H1 (cell line): ENCODE results near the gene SEPTIN2. TPM values are rescaled to one million over a fixed set of nuclear protein-coding genes. Genes with fewer than 3 reads are reported as not detected.

Source experiments
- CTCF ChIA-PET: fragments of 300-600 bp; sonication (Branson Sonifier 250); formaldehyde crosslinking; loops from one replicate; lab custom pipeline; 2021; ENCODE audit not compliant: partially characterized antibody; lab: Charles Lee
- POLR2A ChIA-PET: fragments of 300-600 bp; sonication (Branson Sonifier 250); formaldehyde crosslinking; loops from one replicate; lab custom pipeline; 2021; ENCODE audit warnings: inconsistent platforms; ENCODE audit not compliant: partially characterized antibody; lab: Charles Lee
- DNase-seq, 2 experiments: peaks; one replicate each; pipeline versions ENCODE4 v3.0.0 to v3.0.0-alpha.2; 2010 to 2022; ENCODE audit warnings: low spot score in 2 of 2, low read depth in 1 of 2, mixed read lengths in 1 of 2
- FAIRE-seq: peaks from 2 replicates; lab custom pipeline; 2011; peaks lifted over from hg19 to GRCh38; lab: Jason Lieb, UNC
- H2AFZ ChIP-seq: 2 replicates; pipeline ENCODE4 v1.8.1; 2012; ENCODE audit warnings: low read length, inconsistent platforms
- H2AK5ac ChIP-seq: 2 replicates; pipeline ENCODE4 v1.6.1; 2013; ENCODE audit warnings: low read depth, low read length
- H2BK120ac ChIP-seq: replicated peaks from 2 replicates; pipeline ENCODE3; 2013; ENCODE audit warnings: low read depth, low read length, inconsistent platforms
- H2BK12ac ChIP-seq: 2 replicates; pipeline ENCODE4 v1.6.1; 2013; ENCODE audit warnings: low read depth, low read length
- H2BK15ac ChIP-seq: 2 replicates; pipeline ENCODE4 v1.6.1; 2013; ENCODE audit warnings: low read length
- H2BK20ac ChIP-seq: 2 replicates; pipeline ENCODE4 v1.6.1; 2013; ENCODE audit warnings: low read length
- H2BK5ac ChIP-seq: 2 replicates; pipeline ENCODE4 v1.6.1; 2013; ENCODE audit warnings: low read depth, low read length
- H3K14ac ChIP-seq: 2 replicates; pipeline ENCODE4 v1.6.1; 2013; ENCODE audit warnings: inconsistent platforms; ENCODE audit not compliant: insufficient read length
- H3K18ac ChIP-seq: 2 replicates; pipeline ENCODE4 v1.6.1; 2013; ENCODE audit warnings: low read length; ENCODE audit errors: extremely low read depth
- H3K23ac ChIP-seq: 2 replicates; pipeline ENCODE4 v1.6.1; 2013; ENCODE audit warnings: inconsistent platforms; ENCODE audit not compliant: insufficient read length
- H3K23me2 ChIP-seq: 2 replicates; pipeline ENCODE4 v1.6.1; 2013; ENCODE audit warnings: low read depth, low read length
- H3K27ac ChIP-seq: 2 replicates; pipeline ENCODE4 v1.6.1; 2011; ENCODE audit warnings: low read depth, low read length, inconsistent platforms
- H3K27me3 ChIP-seq, 4 experiments: replicated peaks in 1 of 4; 1 replicate in 1 of 4; 2 replicates in 3 of 4; pipeline versions ENCODE4 v1.6.1 to v1.8.1; 2011 to 2013; ENCODE audit warnings: low read length in 3 of 4, mild to moderate bottlenecking in 3 of 4, inconsistent platforms in 2 of 4, mixed read lengths in 2 of 4, moderate library complexity in 1 of 4; ENCODE audit not compliant: control insufficient read depth in 3 of 4, insufficient read depth in 3 of 4; ENCODE audit errors: extremely low read depth in 1 of 4
- H3K36me3 ChIP-seq, 4 experiments: 2 replicates each; pipeline versions ENCODE4 v1.6.1 to v1.8.1; 2011 to 2013; ENCODE audit warnings: mild to moderate bottlenecking in 4 of 4, low read length in 3 of 4, moderate library complexity in 2 of 4, control low read depth in 1 of 4, inconsistent platforms in 1 of 4; ENCODE audit not compliant: insufficient read depth in 4 of 4, control insufficient read depth in 2 of 4
- H3K4ac ChIP-seq: replicated peaks from 2 replicates; pipeline ENCODE3; 2013; ENCODE audit warnings: low read length, low read depth, mixed read lengths, inconsistent platforms; ENCODE audit not compliant: insufficient read length
- H3K4me1 ChIP-seq, 4 experiments: replicated peaks in 1 of 4; 1 replicate in 1 of 4; 2 replicates in 3 of 4; pipeline versions ENCODE4 v1.6.1 to v1.8.1; 2011 to 2013; ENCODE audit warnings: low read length in 3 of 4, inconsistent platforms in 2 of 4, mixed read lengths in 1 of 4; ENCODE audit not compliant: insufficient read depth in 4 of 4, control insufficient read depth in 3 of 4
- H3K4me2 ChIP-seq, 2 experiments: 2 replicates each; pipeline versions ENCODE4 v1.6.1 to v1.8.1; 2011 to 2013; ENCODE audit warnings: low read depth in 2 of 2, low read length in 2 of 2, control low read depth in 1 of 2, inconsistent platforms in 1 of 2, mild to moderate bottlenecking in 1 of 2; ENCODE audit not compliant: insufficient read depth in 1 of 2
- H3K4me3 ChIP-seq, 4 experiments: fragments of 200-600, 300-600 bp in 1 of 4; sonication (generic), shearing (Covaris generic), sonication (Bioruptor Twin) in 1 of 4; 2 replicates each; pipeline versions ENCODE4 v1.5.1 to v1.8.1; 2011 to 2016; ENCODE audit warnings: low read length in 4 of 4, low read depth in 3 of 4, control low read depth in 2 of 4, inconsistent platforms in 2 of 4, mild to moderate bottlenecking in 2 of 4, mixed read lengths in 1 of 4, moderate library complexity in 1 of 4; ENCODE audit not compliant: insufficient read depth in 2 of 4; ENCODE audit errors: extremely low read depth in 1 of 4
- H3K56ac ChIP-seq: replicated peaks from 2 replicates; pipeline ENCODE3; 2013; ENCODE audit warnings: low read depth, mild to moderate bottlenecking, mixed read lengths, low read length, inconsistent platforms; ENCODE audit not compliant: insufficient read length
- H3K79me1 ChIP-seq: 2 replicates; pipeline ENCODE4 v1.6.1; 2013; ENCODE audit warnings: low read depth, low read length, control low read depth
- H3K79me2 ChIP-seq, 2 experiments: 2 replicates each; pipeline versions ENCODE4 v1.6.1 to v1.8.1; 2012 to 2013; ENCODE audit warnings: low read length in 2 of 2, mild to moderate bottlenecking in 2 of 2, inconsistent platforms in 1 of 2; ENCODE audit not compliant: insufficient read depth in 2 of 2, control insufficient read depth in 1 of 2
- H3K9ac ChIP-seq, 4 experiments: replicated peaks in 1 of 4; 1 replicate in 1 of 4; 2 replicates in 3 of 4; pipeline versions ENCODE4 v1.6.1 to v1.8.1; 2011 to 2013; ENCODE audit warnings: low read depth in 3 of 4, low read length in 3 of 4, control low read depth in 2 of 4, mild to moderate bottlenecking in 2 of 4, moderate library complexity in 2 of 4, inconsistent platforms in 1 of 4; ENCODE audit errors: extremely low read depth in 1 of 4
- H3K9me3 ChIP-seq, 2 experiments: 2 replicates each; pipeline versions ENCODE4 v1.6.1 to v1.8.1; 2012 to 2013; ENCODE audit warnings: mild to moderate bottlenecking in 2 of 2, moderate library complexity in 2 of 2, control low read depth in 1 of 2, inconsistent platforms in 1 of 2, low read depth in 1 of 2, low read length in 1 of 2, mixed read lengths in 1 of 2; ENCODE audit not compliant: insufficient read depth in 2 of 2
- H4K20me1 ChIP-seq, 2 experiments: replicated peaks in 1 of 2; 2 replicates each; pipeline versions ENCODE3 to v1.8.1; 2011 to 2013; ENCODE audit warnings: inconsistent platforms in 2 of 2, low read length in 2 of 2, mild to moderate bottlenecking in 1 of 2; ENCODE audit not compliant: insufficient read depth in 2 of 2, control insufficient read depth in 1 of 2
- H4K5ac ChIP-seq: 2 replicates; pipeline ENCODE4 v1.6.1; 2013; ENCODE audit warnings: low read length, low read depth, mixed read lengths, inconsistent platforms; ENCODE audit not compliant: insufficient read length
- H4K8ac ChIP-seq: 2 replicates; pipeline ENCODE4 v1.8.0; 2013; ENCODE audit warnings: mild to moderate bottlenecking, moderate library complexity, low read length, inconsistent platforms; ENCODE audit not compliant: insufficient read depth; ENCODE audit errors: extremely low read depth
- H4K91ac ChIP-seq: replicated peaks from 2 replicates; pipeline ENCODE3; 2013; ENCODE audit warnings: low read length, mixed read lengths, inconsistent platforms; ENCODE audit not compliant: insufficient read length
- GTF2F1 ChIP-seq: IDR thresholded peaks from 2 replicates; pipeline ENCODE4 v1.6.1; 2012; ENCODE audit warnings: low read depth, low read length, improper control_type of control experiment, borderline replicate concordance
- MAFK ChIP-seq: IDR thresholded peaks from 2 replicates; pipeline ENCODE4 v1.6.1; 2012; ENCODE audit warnings: low read depth, mild to moderate bottlenecking, improper control_type of control experiment, low read length
- RNF2 ChIP-seq: fragments of 200-900, 300-1000 bp; sonication (generic); IDR thresholded peaks from 2 replicates; pipeline ENCODE4 v1.7.1; 2016; ENCODE audit warnings: borderline replicate concordance, low read depth, mild to moderate bottlenecking, antibody characterized with exemption, low read length; ENCODE audit not compliant: poor library complexity, severe bottlenecking; ENCODE audit errors: missing control alignments
- TAF7 ChIP-seq: optimal IDR thresholded peaks from 2 replicates; pipeline ENCODE3; 2011; ENCODE audit warnings: low read depth, mild to moderate bottlenecking, inconsistent platforms, low read length, moderate library complexity, borderline replicate concordance
- TCF12 ChIP-seq: IDR thresholded peaks from 2 replicates; pipeline ENCODE4 v1.6.1; 2011; ENCODE audit warnings: low read depth, mild to moderate bottlenecking, low read length
- WGBS, 2 experiments: shearing (Covaris generic) in 1 of 2; methylation state at CpG; one replicate each; pipeline versions ENCODE4 v1.1.6 to v1.1.7; 2013 to 2015; ENCODE audit warnings: low lambda C conversion rate in 2 of 2, mixed read lengths in 2 of 2, inconsistent platforms in 1 of 2, low coverage in 1 of 2, missing lambda C conversion rate in 1 of 2; ENCODE audit not compliant: insufficient replicate concordance in 2 of 2, insufficient coverage in 1 of 2, insufficient read length in 1 of 2; ENCODE audit errors: extremely low coverage in 1 of 2, missing lambda C conversion rate in 1 of 2; 5-methylcytosine and 5-hydroxymethylcytosine counted together
- polyA plus RNA-seq, 7 experiments: library from polyadenylated mRNA; depleted of rRNA in 3 of 7; stranded (reverse) in 5 of 7; unstranded in 2 of 7; fragments of >200 nt in 5 of 7; fragments of 200-250 nt in 2 of 7; gene quantifications; 1 replicate in 5 of 7; 2 replicates in 1 of 7; 4 replicates in 1 of 7; pipeline versions ENCODE4 v1.2.1 to v1.2.3, GENCODE V29; 2011 to 2013; ENCODE audit warnings: missing spikeins in 2 of 7, mixed read lengths in 2 of 7
- total RNA-seq: library from RNA; stranded (reverse); fragmentation: NEBNext Ultra II Directional; extraction: Animal tissue kit (Norgen Biotek cat#: 25700); gene quantifications from 2 replicates; pipeline ENCODE4 v1.2.1, GENCODE V29; 2021
- TF ChIP-seq, protein P1 (sequence below): IDR thresholded peaks from 2 replicates; pipeline ENCODE4 v1.6.1; 2012; ENCODE audit warnings: inconsistent platforms

The SEPTIN2 gene
- total and polyA plus RNA-seq, 2 of the 8 experiments (the other 6 are each of a cell fraction or from before 2014, with no cell fraction given): 392 to 650 TPM

DNA sequence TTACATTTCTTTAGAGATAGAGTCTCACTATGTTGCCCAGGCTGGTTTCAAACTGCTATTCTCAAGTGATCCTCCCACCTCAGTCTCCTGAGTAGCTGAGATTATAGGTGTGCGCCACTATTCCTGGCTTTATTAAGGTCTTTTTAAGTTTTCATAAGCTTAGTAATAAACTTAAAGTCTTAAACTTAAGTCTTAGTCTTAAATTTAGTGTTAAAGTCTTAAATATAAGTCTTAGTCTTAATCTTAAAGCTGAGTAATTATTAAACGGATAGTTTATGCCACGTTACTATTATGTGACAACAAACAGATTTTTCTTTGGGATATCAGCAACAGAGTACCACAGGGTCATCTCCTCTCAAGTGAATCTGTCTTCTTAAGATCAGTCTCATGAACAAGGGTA lies 52.9 kb downstream of the SEPTIN2 start:
- no peak overlapping the region for H3K14ac ChIP-seq
- H3K4me2 ChIP-seq: no peak overlapping the region
- H3K23me2 ChIP-seq: no peaks in the 10 kb centered on the region
- H4K91ac ChIP-seq: no peak overlapping the region
- H3K18ac ChIP-seq: no peak overlapping the region
- TF ChIP-seq GTF2F1 (no peak), MAFK (no peak), TCF12 (no peak), RNF2 (no peak), TAF7 (no peak)
- TF ChIP-seq, protein P1, sequence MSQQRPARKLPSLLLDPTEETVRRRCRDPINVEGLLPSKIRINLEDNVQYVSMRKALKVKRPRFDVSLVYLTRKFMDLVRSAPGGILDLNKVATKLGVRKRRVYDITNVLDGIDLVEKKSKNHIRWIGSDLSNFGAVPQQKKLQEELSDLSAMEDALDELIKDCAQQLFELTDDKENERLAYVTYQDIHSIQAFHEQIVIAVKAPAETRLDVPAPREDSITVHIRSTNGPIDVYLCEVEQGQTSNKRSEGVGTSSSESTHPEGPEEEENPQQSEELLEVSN: no peak
- H3K27ac ChIP-seq: no peak overlapping the region
- no peak overlapping the region for H2BK15ac ChIP-seq
- no peak for FAIRE-seq
- H2AFZ ChIP-seq: no peak overlapping the region
- peaks cover 18% of the 10 kb centered on the region for H3K79me1 ChIP-seq
- H4K20me1 ChIP-seq: peaks cover 9 to 12% of the 10 kb centered on the region in 2 experiments
- H2BK120ac ChIP-seq: no peak overlapping the region
- no peak overlapping the region for H3K4me3 ChIP-seq
- DNase-seq: no peak
- H3K23ac ChIP-seq: no peak overlapping the region
- WGBS, 2 experiments: 95% methylated on average over 3 of the region's 3 CpGs; no CpG with 5 or more reads in 1 of the 2 experiments
- H2BK12ac ChIP-seq: no peak overlapping the region
- H3K4me1 ChIP-seq: peaks cover 2 to 10% (median 8%) of the 10 kb centered on the region in 4 experiments
- H3K36me3 ChIP-seq: no peaks in the 10 kb centered on the region; a peak in 1 of 8 replicates
- no peak overlapping the region for H2BK5ac ChIP-seq
- no peaks in the 10 kb centered on the region for H3K9me3 ChIP-seq
- no peak overlapping the region for H2BK20ac ChIP-seq
- H3K56ac ChIP-seq: no peak overlapping the region
- H3K27me3 ChIP-seq: no peaks in the 10 kb centered on the region
- H3K9ac ChIP-seq: no peak overlapping the region
- H2AK5ac ChIP-seq: no peak overlapping the region
- H4K8ac ChIP-seq: no peak overlapping the region
- peaks cover 0 to 49% of the 10 kb centered on the region in 2 experiments; a peak in 2 of 4 replicates for H3K79me2 ChIP-seq
- ChIA-PET CTCF (interaction anchor here (1.3 to 1.8 kb wide), 2 partner anchors 9 to 22 kb away, joined by 4 to 10 read pairs; no protein-coding TSS in a partner anchor), POLR2A (interaction anchor here (2.3 kb wide), 1 partner anchor 10 kb away, joined by 10 read pairs; no protein-coding TSS in a partner anchor)
- H3K4ac ChIP-seq: no peak overlapping the region
- no peak overlapping the region for H4K5ac ChIP-seq
